Stimulated activated CD4-positive, alpha-beta T cell treated with anti-CD3 and anti-CD28 coated beads, Interleukin-4, amount 100 ng/mL, for 24 hours (primary cell): ENCODE data around the gene PACSIN3.

Experiments
- DNase-seq: peaks from one replicate; pipeline ENCODE4 v3.0.0-alpha.2; 2020

PACSIN3 gene

DNA sequence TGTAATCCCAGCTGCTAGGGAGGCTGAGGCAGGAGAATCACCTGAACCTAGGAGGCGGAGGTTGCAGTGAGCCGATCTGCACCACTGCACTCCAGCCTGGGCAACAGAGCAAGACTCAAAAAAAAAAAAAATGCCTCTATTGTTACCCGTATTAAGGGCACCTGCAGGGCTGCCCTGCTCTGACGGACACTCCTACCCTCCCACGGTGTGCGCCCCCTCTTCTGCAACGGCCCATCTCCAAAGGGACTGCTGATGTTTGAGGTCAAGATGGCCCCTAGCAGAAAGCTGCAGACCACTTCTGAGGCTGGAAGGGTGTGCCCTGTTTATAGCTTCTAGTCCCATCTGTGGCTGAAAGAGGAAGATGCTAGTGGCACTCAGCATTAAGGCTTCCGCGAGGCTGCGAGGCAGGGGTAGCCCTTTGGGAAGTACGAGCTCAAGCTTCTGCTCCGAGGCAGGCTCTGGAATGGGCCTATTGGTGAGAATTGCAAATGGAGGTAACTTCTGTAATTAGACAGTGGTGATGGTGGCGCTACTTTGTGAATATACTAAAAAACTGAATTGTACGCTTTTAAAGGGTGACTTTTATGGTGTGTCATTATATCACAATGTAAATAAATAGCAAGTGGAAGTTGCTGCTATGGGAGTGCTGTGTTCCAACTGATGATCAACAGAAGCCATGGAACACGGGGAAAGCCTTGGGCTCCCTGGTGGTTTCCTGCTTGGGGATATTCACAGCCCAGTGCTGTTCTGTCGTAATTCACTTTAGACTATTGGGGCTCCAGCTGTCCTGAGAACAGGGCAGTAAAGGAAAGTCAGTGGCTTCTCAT lies 33.9 kb downstream of the PACSIN3 start:
- no peak for DNase-seq

- no peak for DNase-seq
Observed at GRCh38 chr11:47149782-47150181, 36.5 kb downstream of the PACSIN3 start.

DNA sequence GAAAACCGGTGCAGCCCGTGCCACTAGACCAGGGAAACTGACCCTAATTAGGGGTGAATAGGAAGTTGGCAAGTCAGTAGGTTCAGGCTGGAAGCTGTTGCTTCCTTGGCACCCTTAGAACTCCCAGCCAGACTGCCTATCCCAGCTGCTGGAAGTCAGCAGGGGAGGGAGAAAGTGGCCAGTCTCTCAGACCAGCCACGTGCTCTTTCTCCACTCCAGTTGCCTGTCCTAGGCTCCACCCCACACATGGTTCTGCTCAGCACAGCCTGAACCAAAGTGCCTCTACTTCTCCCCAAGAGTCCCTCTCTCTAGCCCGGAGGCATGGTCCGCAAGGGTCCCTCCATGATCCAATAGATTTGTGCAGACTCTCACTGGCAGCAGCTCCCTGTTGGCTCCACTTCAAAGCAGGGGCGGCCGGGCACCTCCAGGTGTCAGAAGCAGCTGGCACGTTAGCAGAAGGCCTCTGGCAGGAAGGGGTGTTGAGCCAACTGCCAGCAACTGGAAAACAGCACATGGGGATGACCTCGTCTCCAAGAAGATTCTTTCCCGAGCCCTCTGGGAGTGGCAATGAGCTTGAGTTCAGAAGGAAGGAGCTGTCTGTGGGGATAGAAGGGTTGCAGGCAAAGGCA lies 37.2 kb downstream of the PACSIN3 start:
- DNase-seq = no peak

DNA sequence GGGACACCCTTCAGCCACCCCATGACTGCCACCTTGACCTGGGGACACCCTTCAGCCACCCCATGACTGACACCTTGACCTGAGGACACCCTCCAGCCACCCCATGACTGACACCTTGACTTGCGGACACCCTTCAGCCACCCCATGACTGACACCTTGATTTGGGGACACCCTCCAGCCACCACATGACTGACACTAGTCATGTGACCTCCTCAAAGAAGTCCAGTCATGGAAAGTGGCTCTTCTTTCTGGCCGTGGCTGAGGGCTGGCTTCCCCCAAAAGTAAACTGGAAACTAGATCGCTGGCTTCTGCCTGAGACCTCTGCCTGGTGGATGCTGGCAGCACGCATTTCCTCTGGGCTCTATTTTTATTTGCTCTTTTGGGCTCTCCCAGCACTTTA lies 38.0 kb downstream of the PACSIN3 start:
- DNase-seq = no peak

DNA sequence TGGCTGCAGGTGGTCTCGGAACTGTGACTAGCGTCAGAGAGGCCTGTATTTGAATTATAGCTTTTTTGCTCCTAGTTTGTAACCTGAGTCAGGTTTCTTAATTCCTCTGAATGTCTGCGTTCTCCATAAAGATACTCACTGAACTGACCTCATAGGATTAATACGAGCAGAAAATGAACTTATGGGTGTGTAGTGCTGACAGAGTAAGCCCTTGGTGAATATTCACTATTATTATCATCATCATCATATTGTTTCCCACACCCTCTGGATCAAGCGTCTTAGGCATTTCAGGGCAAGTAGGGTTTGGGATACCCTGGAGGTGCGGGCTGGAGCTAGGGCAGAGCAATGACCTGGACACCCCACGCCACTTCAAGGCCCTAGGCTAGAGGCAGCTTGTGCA lies 38.6 kb downstream of the PACSIN3 start:
- DNase-seq = no peak

DNA sequence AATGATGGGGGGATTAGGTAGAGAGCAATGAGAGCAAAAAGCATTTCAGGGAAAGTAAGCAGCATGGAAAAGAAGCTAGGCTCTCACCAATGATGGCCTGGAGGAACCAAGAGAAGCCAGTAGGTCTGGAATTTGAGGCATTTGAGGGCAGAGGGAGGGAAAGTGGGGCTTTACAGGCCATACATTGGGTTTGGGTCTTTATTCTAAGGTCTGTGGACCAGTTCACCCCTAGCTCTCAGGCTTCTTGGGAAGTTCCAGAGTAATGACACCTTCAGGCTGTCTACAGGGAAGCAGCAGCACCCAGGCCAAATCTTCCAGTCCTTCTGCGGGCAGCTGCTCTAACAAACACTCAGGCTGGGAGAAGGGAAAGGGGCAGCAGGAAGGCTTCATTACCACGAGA lies 39.0 kb downstream of the PACSIN3 start:
- DNase-seq = no peak

DNA sequence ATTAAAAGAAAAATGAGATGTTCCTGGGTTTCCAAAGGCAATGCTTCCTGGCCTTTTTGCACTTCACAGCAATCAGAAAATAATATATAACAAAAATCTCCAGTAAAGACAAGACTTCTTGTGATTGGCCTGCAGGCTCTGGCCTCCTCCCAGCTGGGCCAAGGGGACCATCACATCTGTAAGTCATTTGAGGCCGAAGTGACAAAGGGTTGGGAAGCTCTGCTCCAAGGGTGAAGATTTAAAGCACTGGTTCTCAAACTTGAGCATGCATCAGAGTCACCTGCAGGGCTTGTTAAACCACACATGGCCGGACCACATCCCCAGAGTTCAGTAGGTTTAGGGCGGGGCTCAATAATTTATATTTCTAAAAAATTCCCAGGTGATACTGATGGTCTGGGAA lies 41.7 kb downstream of the PACSIN3 start:
- DNase-seq = no peak

GRCh38 chr11:47143322-47143721 lies 42.9 kb downstream of the PACSIN3 start:
- no peak for DNase-seq

DNA sequence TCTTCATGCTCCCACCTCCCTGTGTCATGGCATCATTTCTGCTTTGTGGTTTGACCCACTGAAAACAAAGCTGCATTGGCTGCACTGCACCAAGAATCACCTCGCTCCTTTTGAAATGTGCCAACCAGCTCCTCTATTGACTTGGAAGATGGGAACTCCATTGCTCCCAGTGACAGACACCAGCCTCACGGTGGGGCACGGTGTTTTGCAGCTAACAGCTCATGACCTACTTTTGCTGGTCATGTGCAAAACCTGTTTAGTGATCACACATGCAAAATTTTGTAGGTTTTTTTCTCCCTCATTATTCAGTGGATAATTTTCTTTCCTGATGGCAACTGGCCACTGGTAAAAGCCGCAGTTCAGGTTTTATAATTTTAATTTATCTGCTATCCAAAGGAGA lies 46.4 kb downstream of the PACSIN3 start:
- DNase-seq = no peak

GRCh38 chr11:47137476-47137875 lies 48.8 kb downstream of the PACSIN3 start:
- no peak for DNase-seq

DNA sequence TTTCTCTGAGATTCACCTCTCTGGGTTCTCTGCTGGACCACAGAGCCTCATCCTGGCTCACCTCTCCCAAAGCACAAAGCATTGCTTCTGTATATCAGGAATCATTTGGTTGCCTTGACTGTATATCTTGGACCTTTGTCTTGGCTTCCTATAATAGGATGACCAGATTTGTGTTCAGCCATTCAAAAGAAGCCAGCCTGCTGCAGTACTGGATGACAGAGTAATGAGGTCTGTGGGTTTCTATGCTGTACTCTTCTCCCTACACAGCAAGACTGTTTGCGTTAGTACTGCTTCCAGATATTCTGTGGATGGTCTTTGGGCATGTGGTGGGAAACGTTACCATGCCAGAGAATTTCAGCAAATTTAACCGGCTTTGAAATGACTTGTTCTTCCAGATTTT lies 49.3 kb downstream of the PACSIN3 start:
- DNase-seq = no peak

GRCh38 chr11:47136327-47136726 lies 49.9 kb downstream of the PACSIN3 start:
- no peak for DNase-seq

GRCh38 chr11:47132981-47133380 lies 53.3 kb downstream of the PACSIN3 start:
- no peak for DNase-seq

DNA sequence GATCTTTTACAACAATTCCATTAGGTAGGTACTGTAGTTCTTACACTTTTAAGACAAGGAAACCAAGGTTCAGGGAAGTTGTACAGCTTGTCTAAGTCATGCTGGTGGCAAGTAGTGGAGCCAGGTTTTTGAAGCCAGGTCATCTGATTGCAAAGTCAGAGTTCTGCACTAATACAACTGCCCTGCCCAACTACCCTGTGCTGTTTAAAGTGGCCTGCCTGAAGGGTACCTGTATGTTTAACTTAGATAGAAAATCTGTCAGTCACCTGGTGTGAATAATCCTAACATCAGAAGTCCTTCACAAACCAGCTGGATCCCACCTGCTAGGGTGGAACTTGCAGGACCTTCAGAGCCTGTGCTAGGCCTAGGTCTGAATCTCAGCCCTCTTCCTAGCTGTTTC lies 53.7 kb downstream of the PACSIN3 start:
- DNase-seq = no peak

DNA sequence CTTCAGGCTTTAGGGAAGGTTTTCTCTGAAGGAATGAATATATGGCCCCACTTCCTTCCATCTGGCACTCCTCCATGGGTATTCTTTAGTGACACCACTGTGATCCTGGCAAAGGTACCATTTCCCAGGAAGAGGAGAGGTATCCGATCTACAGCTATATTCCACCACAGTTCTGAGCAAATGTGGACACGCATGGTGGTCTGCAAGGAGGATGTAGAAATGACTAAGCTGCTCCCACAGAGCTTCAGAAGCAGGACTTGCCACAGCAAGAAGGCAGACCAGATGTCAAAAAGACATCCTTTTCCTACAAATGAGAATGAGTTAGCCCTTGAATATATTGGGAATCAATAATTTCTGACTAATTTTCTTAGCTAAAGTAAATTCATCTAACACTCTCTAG lies 55.1 kb downstream of the PACSIN3 start:
- no peak for DNase-seq

DNA sequence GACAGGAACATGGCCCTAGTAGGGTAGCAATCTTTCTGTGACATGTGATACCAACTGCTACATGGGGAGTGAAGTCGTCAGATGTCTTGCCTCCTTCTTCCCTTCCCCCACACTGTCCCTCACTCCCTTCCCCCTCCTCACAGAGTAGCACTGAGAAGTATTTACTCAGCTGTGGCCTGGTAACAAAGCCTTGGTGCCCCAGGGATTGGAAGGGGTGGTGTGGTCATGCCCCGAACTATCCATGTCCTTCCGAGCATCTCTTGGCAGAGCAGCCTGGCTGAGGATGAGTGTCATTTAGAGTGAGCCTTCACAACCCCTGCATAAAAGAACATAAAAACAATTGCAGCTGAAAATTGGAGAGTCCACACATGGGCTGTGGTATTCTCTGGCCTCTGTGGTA lies 55.7 kb downstream of the PACSIN3 start:
- DNase-seq = no peak
